GM19099 (cell line): ENCODE data around the gene ABHD6.

ENCODE experiments used
- POLR2A ChIP-seq: IDR thresholded peaks from 3 replicates; pipeline ENCODE4 v1.6.1; 2011; ENCODE audit warnings: low read depth; ENCODE audit not compliant: insufficient read length; ENCODE audit errors: extremely low read depth

ABHD6 gene

DNA sequence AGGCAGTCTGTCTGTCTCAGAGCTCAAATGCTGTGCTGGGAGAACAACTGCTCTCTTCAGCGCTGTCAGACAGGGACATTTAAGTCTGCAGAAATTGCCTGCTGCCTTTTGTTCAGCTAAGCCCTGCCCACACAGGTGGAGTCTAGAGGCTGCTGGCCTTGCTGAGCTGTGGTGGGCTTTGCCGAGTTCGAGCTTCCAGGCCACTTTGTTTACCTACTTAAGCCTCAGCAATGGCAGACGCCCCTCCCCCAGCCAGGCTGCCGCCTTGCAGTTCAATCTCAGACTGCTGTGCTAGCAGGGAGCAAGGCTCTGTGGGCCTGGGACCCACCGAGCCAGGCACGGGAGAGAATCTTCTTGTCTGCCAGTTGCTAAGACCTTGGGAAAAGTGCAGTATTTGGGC is 43.5 kb downstream of the ABHD6 start:
- TF ChIP-seq POLR2A, result no peak

- TF ChIP-seq POLR2A, result no peak
Observed at GRCh38 chr3:58285334-58285733, 47.7 kb downstream of the ABHD6 start.

DNA sequence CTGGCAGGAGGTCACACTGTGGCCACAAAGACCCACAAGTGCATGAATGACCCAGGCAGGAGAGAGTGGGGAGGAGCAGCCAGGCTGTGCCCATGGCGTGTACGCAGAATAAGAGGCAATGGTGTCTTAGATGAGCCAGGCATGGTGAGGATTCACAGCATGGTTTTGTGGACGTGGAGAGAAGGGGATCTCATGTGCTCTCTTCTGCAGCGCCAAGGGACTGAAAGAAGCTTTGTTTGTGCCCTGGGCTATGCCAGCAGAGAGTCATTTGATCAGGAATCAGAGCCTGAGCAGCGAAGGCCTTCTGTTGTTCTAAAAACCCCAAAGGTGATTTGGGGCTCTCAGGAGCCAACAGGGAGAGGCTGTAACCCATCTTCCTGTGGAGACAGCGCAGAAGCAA is 49.8 kb downstream of the ABHD6 start:
- TF ChIP-seq POLR2A, result no peak

DNA sequence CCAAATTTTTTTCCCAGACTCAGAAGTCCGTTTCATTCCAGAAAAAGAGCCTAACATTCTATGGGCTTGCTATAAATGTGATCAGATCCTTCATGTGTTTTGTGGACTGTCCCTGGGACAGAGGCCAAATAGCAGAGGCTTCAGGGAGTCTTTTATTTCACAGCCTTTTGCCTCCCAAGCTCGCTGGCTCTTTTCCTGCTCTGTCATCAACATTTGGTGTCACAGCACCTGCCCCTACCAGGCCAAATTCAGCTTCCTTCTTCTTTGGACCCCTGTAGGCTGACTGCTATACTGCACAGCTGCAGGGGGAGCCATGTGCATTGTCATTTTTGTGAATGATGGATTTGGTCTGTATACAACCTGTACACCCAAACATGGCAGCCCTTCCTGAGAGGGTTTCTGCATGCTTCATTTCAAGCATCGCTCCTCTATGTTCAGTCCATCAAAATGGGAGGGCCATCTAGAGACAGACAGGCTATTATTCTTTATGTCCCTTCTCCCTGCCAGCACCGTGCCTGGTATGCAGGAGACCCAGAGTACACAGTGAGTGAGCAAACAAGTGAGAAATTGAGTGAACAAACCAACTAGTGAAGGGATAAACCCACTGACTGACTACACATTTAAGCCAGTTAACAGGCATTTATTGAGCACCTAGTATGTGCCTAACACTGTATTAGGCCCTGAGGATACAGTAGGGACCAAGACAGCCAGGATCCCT is 50.6 kb downstream of the ABHD6 start:
- TF ChIP-seq POLR2A, result no peak

DNA sequence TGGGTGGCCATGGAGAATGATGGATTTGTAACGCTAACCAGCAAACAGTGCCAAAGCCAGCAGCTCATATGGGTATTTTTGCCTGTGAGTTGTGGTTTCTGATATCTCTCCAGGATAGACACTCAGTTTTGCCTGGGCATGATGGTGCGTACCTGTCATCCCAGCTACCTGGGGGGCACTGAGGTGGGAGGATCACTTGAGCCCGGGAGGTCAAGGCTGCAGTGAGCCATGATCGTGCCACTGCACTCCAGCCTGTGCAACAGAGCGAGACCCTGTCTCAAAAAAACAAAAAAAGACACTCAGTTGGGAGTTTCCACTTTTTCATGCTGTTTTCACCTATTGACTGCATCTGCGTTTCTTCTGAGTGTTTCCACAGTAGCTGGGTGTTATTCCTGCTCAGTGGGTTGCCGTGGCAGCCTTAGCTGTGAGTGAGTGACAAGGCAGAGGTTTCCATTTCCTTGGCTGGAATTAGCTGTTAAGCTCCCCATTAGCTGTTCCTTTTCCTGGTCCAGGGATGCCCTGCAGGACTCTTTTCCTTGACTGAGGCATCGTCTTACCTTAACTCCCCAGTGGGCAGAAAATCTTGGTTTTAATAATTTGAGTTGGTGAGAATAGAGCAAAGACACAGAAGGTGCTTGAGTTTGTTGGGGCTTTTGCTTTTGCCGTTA is 54.2 kb downstream of the ABHD6 start:
- TF ChIP-seq POLR2A, result no peak

GRCh38 chr3:58292866-58293265 is 55.3 kb downstream of the ABHD6 start:
- no peak for TF ChIP-seq POLR2A

GRCh38 chr3:58293516-58293915 is 55.9 kb downstream of the ABHD6 start:
- TF ChIP-seq POLR2A, result no peak

DNA sequence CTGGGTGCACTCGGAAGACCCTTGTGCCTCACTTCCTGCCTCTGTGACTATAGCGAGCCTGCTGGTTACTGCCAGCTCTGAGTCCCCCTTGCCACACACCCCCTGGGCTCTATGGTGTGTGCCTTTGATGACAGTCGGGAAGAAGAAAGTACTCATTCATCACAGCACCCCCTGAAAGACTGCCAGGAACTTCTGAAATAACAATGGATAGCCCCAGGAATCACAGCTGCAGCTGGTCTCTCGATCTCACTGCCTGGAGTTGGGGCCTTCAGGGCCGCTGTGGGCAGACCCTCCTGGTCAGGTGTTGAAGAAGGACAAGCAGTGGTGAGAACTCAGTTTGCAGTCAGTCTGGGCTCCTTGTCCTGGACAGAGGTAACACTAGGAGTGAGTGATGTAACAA is 58.7 kb downstream of the ABHD6 start:
- TF ChIP-seq POLR2A, result no peak

DNA sequence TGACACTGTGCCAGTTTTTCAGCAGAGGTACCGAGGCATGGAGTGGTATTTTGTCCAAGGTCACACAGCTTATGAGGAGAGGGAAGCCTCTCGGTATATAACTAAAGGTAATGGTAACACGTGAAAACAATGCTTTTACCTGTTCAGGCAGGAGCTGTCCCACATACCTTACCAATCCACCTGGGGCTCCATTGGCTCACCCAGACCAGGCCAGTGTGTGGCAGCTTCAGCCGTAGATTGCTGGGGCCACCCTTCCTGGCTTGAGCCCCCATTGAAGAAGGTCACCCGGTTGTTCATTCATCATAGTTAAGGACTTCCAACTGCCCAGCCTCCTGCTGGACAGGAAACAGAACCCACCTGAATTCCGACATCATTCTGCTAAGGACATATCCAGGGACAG is 59.3 kb downstream of the ABHD6 start:
- no peak for TF ChIP-seq POLR2A

DNA sequence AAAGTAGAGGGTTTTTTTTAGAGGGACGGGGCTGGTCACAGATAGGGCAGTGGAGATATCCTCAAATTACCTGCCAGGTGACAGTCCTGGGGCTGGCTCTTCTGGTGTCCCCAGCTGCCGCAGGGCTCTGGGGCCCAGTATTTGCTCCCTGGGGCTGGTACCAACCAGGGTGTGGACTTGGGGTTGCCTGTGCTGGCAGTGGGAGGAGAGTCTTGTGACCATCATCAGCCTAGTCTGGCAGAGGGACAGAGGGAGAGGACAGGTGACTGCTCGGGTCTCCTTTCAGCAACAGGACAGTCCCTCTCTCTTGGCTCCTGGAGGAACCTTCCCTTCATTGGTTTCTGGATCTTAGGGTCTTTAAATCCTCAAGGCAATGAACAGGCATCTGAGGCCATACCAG is 60.6 kb downstream of the ABHD6 start:
- no peak for TF ChIP-seq POLR2A

DNA sequence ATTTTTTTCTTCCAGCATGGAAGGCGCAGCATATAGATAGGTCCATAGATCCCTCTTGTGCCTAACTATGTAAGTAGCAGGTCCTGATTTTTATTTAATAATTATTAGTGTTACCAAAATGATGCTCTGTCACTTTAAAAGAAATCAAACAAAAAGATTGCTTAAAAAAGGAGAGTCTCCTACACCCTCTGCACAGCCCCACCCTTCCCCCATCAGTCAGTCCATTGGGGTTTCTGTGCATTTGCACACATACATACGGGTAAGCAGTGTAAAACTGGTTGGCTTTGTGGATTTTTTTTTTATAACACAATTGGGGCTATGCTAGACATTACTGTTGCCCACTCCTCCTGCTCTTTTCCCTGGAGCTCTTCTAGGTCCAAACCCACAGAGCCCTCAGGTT is 61.5 kb downstream of the ABHD6 start:
- no peak for TF ChIP-seq POLR2A

GRCh38 chr3:58299839-58300516 is 62.4 kb downstream of the ABHD6 start:
- no peak for TF ChIP-seq POLR2A

DNA sequence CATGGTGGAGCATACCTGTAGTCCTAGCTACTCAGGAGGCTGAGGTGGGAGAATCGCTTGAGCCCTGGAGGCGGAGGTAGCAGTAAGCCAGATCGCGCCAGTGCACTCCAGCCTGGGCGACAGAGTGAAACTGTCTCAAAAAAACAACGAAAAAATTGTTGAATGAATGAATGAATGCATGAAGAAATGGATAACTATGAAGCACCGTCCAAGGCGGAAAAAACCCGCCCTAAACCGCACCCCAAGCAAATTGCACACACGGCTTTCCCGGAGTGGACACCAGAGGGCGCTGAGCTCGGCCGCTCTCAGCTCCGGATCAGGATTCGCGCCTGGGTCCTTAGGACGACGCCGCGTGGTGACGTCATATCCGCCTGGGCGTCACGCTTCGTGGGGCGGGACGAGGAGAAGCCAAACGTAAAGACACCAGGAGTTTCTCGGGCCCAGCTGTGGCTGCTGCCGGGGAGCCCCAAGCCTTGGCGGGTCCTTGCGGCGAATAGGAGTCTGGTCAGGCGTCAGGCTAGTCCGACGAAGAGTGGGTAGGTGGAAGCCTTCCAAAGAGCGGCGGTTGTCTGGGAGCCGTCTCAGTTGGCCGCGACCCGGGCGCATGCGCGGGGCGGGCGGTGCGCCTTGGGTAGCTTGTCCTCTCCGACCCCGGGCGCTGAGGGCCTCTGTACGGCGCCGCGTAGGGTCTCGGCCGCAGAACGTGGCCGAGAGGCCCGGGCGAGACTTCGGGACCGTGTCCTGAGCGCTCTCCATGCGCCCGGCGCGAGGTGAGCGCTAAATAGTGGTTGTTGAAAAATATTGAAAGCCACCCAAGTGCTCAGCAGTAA is 68.5 kb downstream of the ABHD6 start, which contains the start of the genes HTD2 and RPP14:
HTD2 (plus strand) TSS at position 639 of the 830 bp plus-strand sequence. CDS start 11,094 bp downstream, outside the sequence.
RPP14 (plus strand) TSS at position 364 of the 830 bp plus-strand sequence. CDS start 4,085 bp downstream, outside the sequence.
- peak; percentile 83 for TF ChIP-seq POLR2A

- no peak for TF ChIP-seq POLR2A
Observed at GRCh38 chr3:58307639-58308215, 70.1 kb downstream of the ABHD6 start.

DNA sequence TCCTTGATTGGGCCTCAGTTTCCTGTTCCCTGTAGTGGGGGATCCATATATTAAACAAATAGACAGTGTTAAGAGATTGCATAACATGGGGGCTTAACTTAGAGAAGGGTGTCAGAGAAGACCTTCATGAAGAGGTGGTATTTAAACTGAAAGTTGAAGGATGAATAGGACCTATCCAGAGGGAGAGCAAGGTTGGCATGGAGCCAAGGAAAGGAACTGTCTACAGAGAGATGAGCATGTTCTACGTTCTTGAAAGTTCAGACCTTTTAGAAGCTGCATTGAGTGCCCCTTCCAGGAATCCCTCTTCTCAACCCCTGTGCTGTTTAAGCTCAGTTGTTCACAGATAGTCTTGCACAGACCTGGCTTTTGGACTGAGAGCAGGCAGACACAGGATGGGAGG is 71.1 kb downstream of the ABHD6 start:
- TF ChIP-seq POLR2A, result no peak

- no peak for TF ChIP-seq POLR2A
Observed at GRCh38 chr3:58317811-58318210, 80.2 kb downstream of the ABHD6 start.
